Measurements from ENCODE around the gene CA12.
"Not testable (repeated sequence)": the region's sequence is repeated elsewhere in the genome, so short reads cannot be mapped to it uniquely, and the experiment has no call there.

The CA12 gene

DNA sequence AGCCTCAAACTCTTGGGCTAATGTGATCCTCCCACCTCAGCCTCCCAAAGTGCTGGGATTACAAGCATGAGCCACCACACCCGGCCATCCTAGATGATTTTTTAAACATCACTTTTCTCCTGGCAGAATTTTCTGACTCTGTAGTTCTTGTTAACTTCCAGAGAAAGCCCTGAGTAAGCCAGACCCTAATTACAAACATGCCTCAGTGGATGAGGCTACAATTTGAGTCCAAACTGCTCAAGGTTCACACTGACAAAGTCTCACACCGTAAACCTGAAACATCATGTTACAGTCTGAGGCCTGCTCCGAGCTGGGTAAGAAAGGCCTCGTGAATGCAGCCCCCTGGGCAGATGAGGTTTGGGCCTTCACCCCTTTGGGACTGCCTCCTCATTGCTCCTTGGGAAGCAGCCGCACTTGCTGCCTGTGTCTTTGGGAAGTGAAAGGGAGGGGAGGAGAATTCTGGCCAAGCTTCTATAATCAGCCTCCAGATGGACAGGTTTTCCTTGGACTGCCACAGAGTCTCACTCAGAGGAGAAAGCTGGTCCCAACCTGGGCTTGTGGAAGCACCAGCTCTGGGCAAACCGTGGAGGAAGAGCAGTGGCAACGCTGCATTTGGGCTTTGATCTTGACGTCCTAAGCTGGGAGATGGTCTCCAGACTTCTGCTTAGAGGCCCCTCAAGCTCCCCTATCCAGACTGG lies 46.0 kb downstream of the CA12 start:
- DNase-seq (ENCODE audit: low read depth), result no peak

DNA sequence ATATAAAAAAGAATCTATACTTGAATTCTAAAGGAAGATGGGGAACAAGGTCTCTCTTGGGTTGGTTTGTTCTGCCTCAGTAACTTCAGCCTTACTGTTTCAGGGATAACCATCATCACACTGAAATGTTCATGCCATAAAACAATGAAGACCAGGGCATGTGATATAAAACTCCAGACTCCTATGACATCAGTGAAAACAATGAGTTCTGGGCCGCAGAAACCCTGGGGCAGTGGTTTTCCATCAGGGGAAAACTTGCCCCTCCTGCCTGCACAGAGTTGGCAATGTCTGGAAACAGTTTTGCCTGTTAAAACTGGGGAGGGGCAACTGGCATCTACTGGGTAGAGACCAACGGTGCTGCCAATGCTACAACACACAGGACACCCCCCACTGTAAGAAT lies 46.8 kb downstream of the CA12 start:
- DNase-seq (ENCODE audit: low read depth), result no peak

DNA sequence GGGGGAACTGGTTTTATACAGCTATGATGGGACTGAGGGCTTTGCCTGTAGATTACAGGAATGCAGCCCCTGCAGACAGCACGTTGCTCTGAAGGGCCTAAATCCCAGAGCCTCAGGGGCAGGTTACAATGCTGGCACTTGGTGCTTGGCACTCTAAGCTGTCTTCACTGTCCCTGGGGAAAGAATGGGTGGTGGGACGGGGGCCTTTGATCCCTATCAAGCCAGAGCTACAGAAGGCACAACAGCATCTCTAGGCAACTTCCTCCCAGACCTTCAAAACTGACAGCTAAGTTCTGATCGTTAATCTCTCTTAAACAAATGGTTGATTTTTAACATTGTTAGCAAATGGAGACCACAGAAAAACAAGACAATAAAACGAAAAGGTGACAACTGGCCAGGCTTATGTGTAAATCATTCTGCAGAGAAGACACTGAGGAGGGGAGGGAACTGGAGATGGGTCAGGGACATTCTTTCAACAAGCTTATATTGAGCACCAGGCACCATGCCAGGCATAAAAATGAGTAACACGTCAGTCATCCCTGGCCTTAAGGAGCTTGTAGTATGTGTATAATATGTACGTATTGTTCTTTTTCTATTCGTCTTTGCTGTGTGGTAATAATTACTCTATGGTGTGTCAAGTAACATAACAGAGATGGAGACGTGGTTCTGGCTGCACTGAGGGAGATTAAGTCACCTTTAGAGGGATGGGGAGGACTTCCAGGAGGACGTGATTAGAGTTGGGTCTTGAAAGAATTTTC lies 49.1 kb downstream of the CA12 start:
- DNase-seq (ENCODE audit: low read depth), result peak; percentile 93

DNA sequence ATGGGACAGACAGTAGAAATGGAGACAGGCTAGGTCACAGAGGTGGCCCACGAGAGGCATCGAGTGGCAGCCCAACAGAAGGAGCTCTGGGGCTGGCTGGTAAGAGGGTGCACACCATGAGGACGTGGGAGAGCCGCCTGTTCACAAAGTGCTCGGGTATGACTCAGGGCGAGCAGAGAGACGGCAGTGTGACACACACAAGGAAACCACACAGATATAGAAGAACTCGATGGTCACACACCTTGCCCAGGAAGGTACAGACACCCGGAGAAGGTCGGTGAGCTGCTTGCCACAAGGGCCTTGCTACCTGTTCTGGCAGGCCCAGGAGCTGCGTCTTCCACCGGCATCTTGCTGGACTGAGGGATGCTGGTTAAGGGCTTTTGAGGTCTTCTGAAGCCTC lies 50.2 kb downstream of the CA12 start:
- no peak for DNase-seq (ENCODE audit: low read depth)

DNA sequence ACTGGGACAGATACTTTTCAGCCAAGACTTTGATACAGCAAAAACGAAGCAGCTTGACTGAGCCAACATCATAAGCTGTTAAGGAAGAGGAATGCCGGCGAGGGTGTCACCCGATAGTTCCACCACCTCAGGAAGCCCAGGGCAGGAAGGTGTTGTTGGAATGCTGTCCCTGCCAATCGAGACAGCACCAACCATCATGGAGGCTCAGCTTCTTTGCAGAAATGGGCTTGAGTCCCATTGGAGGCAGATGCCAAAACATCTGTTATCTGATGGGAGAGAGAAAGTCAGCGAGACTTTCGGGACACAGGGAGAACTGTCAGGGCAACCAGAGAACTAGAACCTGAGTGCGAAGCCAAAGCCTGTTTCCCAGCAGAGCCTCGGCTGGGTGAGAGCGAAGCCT lies 50.7 kb downstream of the CA12 start:
- DNase-seq (ENCODE audit: low read depth), result no peak

DNA sequence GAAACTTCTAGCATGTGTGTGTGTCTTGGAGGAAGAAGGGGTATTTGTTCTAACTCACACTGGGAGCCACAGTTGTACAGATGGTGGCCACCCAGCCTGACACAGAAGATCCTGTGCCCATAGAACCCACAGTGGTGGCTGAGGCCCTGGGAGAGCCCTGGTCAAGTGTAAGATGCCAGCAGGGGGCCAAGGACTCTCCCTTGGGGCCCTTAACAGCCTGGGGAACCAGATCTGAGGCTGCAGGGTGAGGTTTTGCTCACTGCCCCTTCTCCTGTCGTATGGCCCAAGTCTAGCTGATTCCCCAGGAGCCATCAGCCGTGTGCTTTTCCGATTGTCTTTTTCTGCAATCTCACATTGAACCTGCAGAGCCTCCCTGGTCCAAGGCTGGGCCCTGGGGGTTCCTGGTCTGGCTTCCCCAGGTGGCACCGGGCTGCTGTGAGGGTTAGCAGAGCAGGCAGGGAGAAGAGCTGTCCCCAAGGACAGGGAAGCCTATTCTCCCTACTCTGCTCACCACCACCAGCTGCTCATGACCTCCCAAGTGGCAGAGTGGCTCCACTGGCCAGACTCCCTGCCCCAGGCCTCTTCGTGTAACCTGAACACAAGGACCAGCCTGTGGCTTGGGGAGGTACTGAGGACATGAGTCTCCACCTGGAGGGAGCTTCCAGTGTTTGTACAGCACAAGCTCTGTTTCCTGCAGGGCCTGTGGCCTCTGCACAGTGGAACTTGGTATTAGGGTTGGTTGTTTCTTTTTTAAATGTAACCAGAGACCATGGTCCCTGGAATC lies 51.9 kb downstream of the CA12 start:
- DNase-seq (ENCODE audit: low read depth), result no peak

DNA sequence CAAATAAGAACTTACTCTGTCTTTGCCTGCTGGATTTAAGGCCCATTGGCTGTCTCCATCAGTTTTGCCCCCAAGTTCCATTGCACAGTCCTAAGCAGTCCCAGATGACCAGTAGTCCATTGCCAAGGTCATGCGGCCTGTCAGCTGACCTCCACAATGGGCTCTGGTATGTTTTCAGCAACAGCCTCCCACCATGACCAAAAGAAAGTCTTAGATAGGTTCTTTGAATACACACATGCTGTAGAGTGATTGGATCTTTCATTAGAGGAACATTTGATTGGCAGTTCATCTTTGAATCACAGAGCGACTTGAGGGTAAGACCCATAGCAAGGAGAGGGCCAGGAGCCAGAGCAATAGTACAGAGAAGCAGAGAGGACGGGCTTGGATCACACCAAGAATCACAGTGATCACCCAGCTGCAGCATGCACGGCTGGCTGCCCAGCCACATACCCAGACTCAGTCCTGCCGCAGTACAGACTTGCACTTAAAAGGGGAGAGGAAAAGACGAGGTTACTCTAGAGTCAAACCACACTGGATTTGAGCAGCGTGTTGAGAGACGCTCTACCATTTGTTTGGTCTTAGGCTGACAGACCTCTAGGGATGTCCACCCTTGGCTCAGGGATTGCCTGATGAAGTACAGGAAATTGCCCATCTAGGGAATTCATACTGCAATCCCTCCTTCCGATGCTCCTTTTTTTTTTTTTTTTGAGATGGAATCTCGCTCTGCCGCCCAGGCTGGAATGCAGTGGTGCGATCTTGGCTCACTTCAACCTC lies 53.8 kb downstream of the CA12 start:
- no peak for DNase-seq (ENCODE audit: low read depth)

DNA sequence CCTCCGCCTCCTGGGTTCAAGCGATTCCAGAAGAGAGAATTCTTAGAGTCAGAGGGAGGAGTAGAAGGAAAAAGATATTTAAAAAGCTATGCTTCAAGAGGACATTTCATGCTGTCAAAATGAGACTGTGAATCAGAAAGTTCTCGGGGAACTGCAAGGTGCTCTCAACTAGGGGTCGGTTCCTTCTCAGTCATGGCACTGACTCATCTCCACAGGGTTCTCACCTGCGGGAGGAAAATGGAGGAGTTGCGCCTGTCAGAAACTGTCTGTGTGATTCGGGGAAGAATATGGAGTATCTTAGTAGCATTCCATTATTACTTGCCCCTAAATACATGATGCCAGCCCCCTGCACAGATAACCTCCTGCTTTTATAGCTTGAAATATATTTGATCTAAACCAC lies 56.9 kb downstream of the CA12 start:
- DNase-seq (ENCODE audit: low read depth), result no peak

DNA sequence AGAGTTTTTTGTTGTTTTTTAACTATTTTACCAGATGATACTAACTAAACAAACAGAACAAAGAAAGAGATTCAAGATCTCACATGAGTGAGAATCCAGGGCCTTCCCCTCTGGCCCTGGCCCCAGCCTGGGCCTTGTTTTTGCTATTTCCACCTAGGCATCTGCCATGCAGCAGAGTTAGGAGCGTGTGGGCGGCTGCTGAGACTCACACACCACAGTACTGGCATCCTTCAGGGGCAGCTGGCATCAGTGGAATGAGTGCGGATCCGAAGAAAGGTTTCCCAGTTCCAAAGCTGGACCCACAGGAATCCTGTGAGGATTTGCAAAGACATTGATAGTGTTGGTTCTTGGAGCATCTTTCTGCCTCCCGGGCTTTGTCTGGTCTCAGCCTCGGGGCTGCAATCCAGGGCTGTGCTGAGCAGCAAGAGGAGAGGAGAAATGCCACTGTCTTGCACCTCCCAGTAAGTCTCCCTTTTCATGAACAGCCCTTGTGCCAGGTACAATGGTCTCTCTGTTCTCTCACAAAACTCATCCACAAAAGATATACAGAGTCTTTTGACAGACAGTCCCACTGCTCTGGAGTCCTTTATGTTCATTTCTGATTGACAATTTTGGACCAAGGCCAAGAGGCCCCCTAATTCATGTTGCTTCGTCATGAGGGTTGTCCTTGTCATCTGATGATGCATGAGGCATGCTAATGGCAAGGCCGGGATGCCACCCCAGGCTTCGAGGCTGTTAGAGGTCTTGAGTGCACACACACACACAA lies 57.7 kb downstream of the CA12 start:
- DNase-seq (ENCODE audit: low read depth), result no peak

DNA sequence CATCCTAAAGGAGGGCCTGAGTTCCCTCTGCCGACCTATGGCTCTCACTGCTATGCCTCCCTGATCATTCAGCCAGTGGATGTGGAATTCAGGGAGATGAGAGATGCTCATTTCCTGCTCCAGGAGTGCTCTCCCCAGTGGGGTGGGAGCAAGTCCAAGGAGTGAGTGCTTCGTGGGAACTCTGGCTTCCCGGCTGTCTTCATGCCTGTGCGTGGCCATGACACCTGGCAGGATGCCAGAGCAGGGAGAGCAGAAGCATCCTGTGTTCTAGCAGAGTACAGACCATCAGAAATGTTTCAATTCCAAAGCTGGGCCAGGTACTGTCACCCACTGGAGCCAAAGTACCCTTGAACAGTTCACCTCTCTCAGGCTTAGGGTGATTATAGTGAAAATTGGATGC lies 59.1 kb downstream of the CA12 start:
- no peak for DNase-seq (ENCODE audit: low read depth)

DNA sequence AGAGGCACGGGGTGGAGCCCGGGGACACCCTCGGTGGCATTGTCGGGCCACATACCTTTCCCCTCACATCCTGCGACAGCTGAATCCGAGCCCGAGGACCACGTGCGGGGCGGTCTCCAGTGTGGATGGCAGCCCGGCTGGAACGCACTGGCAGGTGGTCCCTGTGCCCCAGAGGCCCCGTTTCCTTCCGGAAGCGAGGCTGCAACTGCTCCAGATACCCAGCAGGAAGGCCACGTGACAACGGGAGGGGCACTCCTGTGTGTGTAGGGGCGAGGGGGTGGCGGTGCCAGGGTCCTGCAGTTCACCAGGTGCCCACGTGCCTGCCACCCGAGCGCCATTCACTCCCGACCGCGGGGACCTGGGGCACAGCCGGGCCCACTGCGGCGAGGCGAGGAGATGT lies 60.2 kb downstream of the CA12 start:
- DNase-seq (ENCODE audit: low read depth), result no peak

DNA sequence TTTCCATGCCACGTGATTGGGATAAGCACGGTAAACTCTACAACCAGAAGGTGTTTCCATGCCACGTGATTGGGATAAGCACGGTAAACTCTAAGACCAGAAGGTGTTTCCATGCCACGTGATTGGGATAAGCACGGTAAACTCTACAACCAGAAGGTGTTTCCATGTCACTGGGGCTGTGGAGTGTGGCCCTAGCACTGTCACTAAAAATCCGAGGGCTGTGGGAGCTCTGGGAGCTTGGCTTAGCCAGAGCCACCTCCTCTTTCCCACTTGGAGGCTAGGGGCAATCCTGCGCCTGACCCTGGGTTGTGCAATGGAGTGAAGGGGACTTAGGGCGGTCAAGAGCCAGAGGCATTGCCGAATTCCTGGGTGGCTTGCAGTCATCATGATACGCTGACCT lies 60.7 kb downstream of the CA12 start:
- not testable (repeated sequence) for DNase-seq (ENCODE audit: low read depth)

DNA sequence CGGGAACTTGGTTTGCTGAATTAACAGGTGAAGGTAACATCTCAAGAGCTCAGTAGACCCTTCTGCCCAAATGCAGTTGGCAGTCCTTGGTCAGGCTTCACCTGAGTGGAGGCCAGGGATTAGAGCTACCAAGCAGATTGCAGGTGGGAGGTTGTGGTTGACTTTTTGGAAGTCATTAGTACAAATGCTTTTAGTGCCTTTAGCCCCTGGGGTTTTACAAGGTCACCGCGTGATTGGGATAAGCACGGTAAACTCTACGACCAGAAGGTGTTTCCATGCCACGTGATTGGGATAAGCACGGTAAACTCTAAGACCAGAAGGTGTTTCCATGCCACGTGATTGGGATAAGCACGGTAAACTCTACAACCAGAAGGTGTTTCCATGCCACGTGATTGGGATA lies 61.2 kb downstream of the CA12 start:
- not testable (repeated sequence) for DNase-seq (ENCODE audit: low read depth)

DNA sequence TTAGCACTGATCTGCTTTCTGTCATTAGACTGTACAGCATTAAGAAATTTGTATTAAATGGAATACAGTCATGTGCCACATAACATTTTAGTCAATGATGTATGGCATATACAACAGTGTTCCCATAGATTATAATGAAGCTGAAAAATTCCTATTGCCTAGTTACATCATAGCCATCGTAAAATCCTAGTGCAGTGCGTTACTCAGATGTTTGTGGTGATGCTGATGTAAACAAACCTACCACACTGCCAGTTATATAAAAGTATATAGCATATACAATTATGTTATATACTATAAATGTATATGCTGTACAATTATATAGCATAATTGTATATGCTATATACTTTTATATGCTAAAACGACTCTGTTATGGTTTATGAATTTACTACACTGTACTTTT lies 62.6 kb downstream of the CA12 start:
- no peak for DNase-seq (ENCODE audit: low read depth)

DNA sequence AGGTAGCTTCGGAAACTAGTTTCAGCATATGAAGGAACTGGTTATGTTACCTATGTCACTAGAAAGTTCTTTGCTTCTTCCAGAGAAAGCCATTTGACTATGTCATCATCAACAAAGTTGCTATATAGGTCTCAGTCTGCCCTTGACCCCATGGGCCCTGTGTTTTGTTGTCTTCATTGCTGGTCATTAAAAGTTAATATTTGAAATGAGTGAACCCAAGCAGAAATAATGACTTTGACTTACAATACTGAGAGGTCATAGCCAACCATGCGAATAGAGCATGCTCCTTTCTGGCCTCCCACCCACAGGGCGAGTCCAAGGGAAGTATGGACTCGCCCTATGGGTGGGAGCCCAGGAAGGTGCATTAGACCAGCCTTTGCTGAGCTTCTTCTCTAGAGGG lies 63.3 kb downstream of the CA12 start:
- DNase-seq (ENCODE audit: low read depth), result no peak

DNA sequence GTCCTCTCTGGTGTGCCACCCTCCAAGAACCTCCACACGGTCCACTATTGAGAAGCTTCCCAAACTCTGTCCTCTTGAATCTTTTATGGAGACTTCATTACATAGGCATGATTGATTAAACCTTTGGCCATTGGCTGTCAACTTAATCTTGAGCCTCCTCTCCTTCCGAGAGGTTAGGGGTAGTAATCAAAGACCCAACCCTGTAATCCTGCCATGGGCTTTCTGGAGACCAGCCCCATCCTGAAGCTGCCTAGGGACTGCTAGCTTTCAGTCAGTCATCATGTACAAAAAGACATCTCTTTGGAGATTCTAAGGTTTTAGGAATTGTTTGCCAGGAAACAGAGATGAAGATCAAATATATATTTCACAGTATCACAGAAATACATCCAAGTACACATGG lies 67.2 kb downstream of the CA12 start:
- no peak for DNase-seq (ENCODE audit: low read depth)

DNA sequence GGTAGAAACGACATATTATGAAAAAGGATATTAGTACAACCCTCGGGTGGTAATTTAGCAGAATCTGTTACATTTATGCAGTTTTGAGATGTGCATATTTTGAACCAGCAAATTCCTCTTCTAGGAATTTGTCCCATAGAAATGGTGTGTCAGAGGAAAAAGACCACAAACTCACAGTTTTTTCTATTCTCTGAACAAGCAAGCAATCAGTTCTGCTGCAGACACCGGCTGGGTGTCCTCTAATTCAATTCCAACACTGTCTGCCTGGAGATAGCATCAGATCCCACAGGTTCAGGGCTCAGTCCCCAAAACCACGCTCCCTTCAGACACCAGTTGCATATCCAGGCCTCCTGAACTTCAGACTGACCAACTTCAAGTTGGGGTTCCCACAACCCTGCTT lies 67.8 kb downstream of the CA12 start:
- DNase-seq (ENCODE audit: low read depth), result no peak

DNA sequence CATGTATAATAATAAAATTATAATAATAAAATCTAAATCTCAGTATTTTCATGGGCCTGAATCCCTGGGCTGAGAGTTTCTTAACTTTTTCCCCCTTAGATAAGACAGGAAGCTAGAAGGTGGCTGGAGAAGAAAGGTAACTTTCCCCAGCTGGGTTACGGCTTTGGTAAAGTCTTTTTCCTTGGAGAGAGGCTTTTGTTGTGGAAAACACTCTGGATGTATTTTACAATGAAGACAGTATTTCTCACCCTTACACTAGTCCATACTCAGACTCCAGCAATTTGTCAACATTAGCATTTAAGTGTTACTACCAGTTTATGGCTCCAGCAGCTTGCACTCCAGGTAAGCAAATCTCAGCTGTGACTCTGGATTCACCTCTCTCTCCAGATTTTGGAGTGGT lies 69.4 kb downstream of the CA12 start:
- no peak for DNase-seq (ENCODE audit: low read depth)

DNA sequence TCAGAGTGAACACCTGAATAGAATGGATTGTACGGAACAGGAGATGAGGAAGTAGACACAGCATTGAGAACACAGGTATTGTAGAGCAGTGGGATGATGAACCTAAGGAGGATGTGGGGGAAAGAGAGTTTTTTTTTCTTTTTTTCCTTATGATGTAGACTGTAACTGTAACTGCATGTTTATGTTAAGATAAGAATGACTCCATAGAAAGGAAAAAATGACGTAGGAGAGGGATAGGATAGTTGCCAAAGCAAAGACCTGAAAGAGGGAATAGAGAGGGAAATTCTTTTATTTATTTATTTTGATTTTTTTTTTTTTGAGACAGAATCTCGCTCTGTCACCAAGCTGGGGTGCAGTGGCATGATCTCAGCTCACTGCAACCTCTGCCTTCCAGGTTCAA lies 71.0 kb downstream of the CA12 start:
- DNase-seq (ENCODE audit: low read depth), result no peak

DNA sequence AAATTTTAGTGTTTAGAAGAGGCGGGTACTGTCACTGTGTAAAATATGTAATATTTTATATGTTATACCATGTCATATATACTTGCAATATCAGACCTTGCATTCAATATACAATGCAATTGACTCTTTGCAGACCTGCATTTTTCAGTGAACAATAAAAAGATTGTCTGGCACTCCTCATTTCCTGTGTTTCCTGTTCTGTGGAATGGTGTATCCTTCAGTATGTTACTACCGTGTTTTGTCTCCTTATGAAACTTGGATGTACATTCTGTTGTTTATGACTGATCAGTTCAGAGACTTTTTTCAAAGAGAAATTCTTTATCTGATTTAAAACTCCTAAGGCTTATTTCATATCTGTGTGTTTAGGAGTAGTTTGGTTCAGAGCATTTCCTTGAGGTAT lies 72.7 kb downstream of the CA12 start:
- no peak for DNase-seq (ENCODE audit: low read depth)

DNA sequence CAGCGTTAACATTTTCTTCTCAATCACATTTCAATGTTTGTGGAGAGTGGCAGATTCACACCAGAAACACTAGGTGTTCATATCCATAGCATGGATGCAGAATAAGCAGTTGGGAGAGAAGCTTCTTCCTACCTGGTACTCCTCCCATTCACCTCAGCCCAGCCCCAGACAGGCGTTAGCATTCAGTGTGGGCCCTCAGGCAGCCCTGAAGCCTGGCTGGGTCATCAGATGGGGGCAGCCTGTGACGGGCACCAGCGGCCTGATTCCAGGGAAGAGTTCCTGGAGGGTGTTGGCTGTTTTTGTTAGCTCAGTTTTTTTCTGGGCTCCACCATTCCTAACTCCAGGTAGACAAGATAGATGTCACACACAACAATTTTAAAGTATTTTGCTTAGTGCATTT lies 73.2 kb downstream of the CA12 start:
- DNase-seq (ENCODE audit: low read depth), result no peak

All from fibroblast of gingiva (primary cell).